Fibroblast of skin of right quadriceps (primary cell): ENCODE data around the gene RNU6-9.
"Not testable (repeated sequence)": the region's sequence is repeated elsewhere in the genome, so short reads cannot be mapped to it uniquely, and the experiment has no call there.

Source experiments
- DNase-seq: peaks from one replicate; pipeline ENCODE4 v3.0.0-alpha.2; 2013

Gene RNU6-9

DNA sequence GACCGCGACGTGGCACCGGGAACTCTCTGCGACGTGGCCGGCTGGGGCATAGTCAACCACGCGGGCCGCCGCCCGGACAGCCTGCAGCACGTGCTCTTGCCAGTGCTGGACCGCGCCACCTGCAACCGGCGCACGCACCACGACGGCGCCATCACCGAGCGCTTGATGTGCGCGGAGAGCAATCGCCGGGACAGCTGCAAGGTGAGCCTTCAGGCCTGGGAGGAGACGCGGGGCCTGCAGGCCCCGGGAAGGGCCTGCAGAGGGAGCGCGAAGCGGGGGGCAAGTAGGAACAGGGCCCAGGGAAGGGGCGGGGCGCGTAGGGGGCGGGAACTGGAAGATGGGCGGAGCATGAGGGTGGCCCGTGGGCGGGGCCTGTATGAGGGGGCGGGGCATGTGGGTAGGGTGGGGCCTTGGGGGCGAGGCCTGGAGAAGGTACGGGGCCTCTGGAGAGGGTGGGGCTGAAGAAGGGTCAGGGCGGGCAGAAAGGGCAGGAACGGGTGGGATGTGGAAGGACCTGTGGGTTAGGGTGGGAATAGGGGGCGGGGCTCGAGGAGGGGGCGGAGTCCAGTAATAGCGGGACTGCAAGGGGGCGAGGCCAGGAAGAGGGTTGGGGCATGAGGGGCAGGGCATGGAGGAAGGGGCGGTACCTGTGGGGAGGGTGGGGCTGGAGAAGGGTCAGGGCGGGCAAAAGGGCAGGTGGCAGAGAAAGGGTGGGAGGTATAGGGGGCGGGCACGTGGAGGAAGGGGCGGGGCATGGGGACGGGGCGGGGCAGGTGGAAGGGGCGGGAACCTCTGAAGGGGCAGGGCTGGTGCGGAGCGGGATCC lies 31.3 kb upstream of the RNU6-9 start:
- DNase-seq: no peak

DNA sequence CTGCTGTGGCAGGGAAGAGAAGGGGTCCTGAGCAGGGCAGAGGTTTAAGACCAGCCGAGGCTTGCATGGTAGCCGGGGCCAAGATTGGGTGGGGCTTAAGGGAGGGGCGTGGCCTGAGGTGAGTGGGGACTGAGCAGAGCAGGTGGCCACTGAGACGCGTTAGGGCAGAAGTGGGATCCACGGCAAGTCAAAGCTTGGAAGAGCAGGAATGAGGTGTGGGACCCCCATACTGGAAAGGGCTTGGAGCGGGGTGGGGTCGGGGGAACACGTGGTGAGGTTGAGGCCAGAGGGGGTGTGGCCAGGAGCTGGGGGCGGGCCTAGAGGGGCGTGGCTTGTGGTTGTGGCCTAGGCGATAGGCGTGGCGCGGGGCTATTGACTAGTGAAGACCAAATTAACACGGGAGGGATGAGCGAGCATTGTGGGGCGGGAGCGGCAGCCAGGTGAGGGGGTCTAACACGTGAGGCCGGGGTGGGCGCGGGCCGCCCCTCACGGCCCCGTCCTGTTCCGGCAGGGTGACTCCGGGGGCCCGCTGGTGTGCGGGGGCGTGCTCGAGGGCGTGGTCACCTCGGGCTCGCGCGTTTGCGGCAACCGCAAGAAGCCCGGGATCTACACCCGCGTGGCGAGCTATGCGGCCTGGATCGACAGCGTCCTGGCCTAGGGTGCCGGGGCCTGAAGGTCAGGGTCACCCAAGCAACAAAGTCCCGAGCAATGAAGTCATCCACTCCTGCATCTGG lies 30.5 kb upstream of the RNU6-9 start:
- DNase-seq: peak; percentile 41

DNA sequence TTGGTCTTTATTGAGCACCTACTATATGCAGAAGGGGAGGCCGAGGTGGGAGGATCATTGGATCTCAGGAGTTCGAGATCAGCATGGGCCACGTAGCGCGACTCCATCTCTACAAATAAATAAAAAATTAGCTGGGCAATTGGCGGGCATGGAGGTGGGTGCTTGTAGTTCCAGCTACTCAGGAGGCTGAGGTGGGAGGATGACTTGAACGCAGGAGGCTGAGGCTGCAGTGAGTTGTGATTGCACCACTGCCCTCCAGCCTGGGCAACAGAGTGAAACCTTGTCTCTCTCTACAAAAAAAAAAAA lies 30.0 kb upstream of the RNU6-9 start:
- DNase-seq: no peak

DNA sequence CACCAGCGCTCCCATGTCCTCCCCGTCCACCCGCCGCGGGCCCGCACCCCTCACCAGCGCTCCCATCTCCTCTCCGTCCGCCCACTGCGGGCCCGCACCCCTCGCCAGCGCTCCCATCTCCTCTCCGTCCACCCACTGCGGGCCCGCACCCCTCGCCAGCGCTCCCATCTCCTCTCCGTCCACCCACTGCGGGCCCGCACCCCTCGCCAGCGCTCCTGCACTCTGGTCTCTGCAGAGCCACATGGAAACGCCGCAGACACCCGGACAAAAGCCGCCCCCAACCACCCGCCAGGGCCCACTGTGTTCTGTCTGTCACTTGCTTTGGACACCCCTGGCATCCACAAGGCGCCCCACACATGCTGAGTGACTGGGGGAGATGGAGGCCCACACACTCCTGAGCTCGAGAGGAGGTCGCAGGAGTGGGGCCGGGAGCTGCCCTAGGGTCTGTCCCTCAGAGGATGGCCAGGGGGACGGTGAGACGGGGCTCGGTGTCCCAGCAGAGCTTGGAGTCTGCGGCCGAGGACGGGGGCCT lies 26.4 kb upstream of the RNU6-9 start:
- DNase-seq: no peak

DNA sequence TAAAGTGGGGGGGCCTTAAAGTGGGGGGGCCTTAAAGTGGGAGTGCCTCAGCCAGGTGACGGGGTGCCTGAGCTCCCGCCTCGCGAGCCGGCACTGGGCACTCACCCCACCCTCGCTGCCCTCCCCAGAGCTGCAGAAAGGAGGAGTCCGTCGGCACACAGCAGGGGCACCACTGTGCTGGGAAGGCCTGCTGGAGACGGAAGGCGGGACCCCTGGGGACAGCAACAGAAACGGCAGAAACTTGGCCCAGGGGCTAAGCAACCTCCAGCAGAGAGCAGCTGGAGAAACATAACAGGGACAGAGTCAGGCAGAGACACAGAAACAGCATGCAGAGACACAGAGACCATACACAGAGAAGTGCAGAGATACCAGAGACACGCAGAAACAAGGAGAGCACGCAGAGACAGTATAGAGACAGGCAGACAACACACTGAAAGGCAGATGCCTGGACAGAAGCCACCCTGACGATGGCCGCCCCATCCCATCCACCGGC lies 25.9 kb upstream of the RNU6-9 start:
- DNase-seq: no peak

DNA sequence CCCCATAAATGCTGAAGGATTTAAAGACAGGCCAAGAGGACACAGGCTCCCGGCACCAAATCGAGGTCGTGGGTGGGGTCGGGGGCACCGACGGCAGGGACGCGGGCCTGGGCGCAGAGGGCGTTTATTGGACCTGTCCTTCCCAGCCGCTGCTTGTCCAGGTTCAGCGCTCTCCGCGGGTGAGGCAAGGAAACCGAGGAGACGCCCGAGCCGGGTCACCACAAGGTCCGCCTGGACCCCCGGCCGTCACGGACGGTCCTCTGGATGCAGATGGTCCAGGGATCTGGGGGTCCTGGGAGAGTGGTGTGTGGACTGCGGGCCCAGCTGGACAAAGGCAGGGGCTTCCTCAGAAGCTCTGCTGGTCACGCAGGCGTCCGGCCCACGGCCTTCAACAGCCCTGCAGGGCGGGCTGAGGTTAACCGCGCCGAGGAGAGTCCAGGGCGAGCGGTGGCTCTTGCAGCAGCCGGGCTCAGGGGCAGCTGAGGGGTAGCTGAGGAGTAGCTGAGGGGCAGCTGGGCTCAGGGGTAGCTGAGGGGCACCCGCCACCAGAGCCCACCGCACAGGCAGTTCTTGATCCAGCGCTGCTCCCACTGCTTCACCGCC lies 25.3 kb upstream of the RNU6-9 start:
- DNase-seq: no peak

DNA sequence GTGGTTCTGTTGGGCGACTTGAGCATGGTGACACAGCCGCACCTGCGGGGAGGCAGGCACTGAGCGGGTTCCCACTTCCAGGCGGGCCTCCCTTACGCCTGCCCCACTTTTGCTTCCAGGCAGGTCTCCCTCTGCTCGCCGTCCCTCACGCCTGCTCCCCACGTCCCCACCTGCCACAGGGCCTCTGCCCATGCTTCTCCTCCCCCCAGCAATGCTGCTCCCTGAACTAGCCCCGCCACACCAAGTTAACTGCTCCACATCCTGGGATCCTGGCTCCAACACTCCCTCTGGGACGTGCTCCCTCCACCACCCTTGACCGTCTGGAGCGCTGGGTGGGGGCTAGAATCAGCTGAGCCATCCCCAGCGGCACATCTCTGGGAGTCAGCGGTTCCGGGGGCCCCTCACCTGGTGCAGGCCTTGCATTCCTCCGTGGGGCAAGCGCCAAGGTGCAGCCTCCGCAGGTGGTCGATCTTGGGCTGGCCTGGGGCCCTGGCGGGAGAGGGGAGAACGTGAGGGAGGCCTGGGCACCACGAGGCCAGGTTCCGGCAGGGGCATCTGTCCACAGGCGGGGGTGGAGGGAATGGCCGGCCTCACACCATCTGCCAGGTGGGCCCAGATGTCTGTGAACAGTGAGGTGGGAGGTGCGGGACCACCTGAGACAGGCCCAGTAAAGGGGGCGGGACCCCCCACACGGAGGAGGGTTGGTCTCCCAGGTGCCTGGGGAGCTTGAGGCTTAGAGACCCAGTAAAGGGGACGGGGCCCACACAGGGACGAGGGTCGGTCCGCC lies 24.6 kb upstream of the RNU6-9 start:
- DNase-seq: no peak

DNA sequence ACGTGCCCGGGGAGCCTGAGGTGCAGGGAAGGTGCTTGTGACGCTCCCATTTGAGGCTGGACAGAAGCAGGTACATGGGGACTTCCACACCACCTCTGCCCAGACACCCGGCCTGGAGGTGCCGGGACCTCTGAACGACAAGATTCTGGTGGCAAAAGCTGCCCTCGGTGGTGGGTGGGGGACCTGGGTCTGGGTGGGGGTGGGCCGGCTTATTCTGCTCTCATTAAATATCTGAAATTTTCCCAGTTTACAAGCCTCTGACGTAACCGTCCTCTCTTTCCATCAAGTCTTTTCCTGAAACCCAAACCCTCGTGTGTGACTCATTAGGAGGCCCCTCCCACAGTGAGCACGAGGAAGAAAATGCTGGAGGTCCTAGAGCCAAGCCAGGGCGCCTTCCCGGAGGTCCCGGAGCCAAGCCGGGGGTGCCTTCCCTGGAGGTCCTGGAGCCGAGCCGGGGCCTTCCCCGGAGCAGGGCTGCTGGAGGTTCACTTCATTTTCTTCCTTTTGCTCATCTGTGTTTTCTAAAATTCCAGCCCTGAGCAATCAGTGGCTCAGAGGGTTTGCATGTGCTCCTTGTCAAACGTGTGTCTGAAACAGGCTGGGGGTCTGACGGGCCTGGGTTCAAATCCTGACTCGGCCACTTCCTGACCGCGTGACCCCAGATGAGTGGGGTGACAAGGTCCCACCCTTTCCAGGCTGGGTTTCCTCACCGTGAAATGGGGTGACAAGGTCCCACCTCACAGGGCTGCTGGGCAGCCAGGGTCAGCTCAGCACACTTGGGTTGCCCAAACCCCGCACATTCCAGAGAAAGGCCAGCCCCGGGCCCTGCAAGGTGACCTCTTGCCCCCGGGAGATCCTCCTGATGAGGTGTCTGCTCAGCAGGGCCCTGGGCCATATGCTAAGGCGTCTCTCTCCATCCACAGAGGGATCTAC lies 23.8 kb upstream of the RNU6-9 start:
- peak; percentile 96 for DNase-seq

DNA sequence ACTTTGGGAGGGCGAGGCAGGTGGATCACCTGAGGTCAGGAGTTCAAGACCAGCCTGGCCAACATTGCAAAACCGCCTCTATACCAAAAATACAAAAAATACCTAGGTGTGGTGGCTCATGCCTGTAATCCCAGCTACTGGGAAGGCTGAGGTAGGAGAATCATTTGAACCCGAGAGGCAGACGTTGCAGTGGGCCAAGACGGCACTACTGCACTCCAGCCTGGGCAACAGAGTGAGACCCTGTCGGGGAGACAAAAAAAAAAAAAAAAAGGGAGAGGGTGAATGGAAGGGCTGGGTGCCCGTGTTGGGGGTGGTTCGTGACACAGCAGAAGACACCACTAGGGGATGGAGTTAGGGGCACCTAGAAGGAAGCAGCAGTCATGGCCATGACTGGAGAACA lies 23.0 kb upstream of the RNU6-9 start:
- no peak for DNase-seq

DNA sequence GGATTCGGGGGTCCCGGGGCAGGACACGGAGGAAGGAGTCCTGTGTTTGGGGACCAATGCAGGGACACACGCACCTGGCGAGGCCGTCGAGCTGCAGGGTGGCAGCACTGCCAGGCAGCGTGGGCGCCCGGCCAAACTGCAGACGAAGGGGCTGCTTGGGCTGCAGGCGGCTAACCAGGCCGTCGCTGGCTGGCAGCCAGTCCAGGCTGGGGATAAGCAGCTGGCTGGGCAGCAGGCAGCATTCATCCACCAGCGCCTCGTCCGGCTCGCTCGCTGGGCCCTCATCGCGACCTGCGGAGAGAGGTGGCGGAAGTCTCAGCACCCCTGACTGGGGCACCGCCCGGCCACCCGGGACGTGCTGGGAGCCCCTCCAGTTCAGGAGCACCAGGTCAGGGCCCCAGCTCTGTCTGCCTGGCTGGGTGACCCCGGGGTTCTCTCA lies 22.3 kb upstream of the RNU6-9 start:
- no peak for DNase-seq

DNA sequence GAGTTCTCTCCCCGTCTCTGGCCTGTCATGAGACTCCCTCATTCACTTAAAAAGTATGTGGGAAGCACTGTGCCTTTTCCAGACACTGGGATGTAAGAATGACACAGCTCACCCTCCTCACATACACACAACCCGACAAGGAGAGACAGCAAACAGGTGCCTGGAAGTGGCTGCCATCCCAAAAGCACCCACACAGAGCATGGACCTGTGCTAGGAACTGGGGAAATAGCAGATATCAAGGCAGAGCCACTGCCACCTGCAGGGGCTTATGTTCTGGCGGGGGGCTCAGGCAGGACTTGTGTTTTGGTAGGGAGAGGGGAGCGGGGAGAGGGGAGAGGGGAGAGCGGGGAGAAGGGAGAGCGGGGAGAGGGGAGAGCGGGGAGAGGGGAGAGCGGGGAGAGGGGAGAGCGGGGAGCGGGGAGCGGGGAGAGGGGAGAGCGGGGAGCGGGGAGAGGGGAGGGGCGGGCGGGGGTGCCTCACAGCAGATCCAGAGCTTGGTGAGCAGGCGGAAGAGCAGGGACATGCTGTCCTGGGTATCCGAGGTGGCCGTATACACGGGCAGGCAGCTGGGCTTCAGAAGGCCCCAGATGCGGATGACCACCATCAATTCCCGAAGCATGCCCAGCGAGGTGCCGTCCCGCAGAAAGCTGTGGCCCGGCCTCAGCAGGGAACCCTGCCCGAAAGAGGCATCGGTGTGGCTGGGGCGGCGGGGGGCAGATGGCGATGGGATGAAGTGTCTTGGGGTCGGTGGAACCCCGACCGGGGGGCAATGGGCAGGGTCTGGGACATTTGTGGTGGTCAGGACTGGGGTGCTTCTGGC lies 21.6 kb upstream of the RNU6-9 start:
- DNase-seq: no peak

DNA sequence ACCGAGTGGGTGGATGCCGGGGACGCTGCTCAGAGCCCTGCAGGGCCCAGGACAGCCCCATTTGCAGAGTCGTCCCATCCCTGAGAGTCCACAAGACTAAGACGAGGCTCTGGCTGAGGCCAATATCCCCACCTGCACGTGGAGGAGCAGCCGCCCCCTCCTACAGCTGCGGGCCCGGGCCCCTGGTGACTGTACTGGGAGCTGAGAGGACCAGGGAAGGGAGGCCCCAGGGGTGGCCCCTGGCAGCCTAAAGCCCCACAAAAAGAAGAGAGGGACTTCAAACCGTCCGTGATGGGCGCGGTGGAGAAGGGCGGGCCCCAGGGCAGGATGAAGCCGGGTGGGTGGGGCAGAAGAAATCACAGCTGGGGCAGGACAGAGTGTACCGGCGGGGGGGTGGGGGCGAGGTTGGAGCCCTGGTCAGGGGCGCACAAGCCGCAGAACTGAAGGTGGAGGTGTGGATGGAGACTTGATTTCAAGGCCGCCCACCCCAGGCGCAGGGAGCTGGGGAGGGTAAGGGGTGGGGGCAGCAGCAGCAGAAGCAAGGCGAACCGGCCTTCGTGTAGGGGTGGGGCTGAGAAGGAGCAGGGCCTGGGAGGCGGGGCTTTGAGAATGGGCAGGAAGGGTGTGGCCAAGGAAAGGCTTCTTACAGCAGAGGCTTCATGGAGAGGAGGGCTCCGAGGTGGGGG lies 20.9 kb upstream of the RNU6-9 start:
- peak; percentile 75 for DNase-seq

DNA sequence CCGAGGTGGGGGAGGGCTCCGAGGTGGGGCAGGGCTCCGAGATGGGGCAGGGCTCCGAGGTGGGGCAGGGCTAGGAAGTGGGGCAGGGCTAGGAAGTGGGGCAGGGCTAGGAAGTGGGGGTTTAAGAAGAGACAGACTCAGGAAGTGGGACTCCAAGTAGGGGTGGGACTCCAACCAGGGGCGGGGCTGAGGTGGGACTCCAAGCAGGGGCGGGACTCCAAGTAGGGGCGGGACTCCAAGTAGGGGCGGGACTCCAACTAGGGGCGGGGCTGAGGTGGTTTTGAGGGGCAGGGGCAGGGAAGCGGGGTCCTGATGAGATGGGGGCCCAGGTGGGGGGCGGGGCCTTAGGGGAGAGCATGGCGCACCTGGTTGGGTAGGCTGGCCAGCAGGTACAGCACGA lies 20.2 kb upstream of the RNU6-9 start:
- DNase-seq: peak; percentile 67

DNA sequence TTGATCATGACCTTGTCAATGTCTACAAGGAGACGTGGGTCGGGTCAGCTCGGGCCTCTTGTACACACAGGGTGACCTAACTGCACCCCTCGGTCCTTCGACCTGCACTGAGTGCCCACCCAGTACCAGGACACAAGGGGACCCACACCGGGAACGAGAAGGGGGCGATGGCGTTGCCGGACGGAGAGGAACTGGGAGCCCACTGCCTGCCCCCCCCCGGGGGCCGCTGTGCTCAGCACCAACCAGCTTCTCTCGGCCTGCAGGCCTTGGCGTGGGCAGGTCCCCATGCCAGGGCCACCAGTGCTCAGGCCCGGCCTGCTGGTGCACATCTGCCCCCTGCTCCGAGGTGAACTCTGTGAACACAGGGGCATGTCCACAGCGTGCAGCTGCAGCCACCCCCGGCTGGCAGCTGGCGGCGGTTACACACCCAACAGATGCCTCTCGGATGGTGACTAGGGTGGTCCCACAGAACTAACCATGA lies 19.7 kb upstream of the RNU6-9 start:
- DNase-seq: no peak

DNA sequence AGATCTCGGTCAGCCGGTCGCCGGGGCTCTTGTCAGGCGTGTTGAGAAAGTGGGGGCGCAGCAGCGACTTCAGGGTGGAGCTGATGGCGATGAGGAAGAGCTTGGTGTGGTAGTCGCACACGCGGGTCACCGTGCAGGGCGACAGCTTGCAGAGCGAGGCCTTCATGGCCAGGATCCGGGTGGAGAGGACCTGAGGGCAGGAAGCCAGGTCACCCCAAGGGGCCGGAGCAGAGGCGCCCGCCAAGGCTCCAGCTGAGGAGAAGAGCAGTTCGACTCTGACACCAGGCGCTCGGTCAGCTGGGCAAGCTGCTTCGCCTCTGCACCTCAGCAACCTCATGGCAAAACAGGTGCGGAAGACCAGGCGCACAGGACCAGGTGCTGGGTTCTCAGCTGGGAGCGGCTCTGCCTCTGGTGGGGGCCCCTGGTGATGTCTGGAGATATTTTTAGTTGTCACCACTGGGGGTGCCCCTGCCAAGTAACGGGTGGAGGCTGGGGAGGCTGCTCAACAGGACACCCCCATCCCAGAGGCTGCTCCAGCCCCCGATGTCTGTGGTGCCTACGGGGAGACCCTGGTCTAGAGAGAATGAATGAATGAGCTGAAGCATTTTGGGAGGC lies 17.9 kb upstream of the RNU6-9 start:
- no peak for DNase-seq

DNA sequence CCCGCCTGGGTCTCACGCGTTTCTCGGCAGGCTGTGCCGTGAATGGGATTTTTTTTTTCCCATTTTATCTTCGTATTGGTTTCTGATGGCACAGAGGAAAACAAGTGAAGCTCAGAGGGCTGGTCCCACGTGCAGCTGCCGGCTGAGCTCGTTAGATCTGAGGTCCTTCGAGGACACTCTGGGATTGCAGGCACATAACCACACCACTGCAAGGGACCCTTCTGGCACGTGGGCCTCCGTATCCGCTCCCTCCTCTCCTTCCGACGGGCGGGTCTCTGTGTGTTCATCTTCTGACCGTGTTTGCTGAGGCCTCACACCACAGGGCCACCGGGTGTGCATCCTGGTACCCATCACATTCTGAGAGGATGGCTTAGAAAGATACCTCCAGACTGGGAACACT lies 17.2 kb upstream of the RNU6-9 start:
- no peak for DNase-seq

DNA sequence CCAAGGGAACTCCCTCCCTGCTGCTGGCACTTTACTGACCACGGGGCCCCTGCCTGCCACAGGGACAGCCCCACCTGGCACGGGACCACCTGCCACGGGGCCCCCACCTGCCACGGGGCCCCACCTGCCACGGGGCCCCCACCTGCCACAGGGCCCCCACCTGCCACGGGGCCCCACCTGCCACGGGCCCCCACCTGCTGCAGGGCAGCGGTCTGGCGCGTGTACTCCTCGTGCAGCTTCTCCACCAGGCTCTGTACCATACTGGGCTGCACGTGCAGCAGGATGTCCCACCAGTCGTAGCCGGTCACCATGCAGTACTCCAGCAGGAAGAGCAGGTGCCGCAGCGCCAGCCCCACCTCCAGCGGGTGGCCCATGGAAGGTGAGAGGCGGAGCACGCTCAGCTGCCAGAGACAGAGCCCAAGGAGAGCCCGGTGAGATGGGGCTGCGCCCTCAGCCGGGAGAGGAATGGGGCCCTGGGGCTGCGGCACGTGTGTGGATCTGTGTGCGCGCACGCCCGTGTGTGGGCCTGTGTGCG lies 16.4 kb upstream of the RNU6-9 start:
- no peak for DNase-seq

DNA sequence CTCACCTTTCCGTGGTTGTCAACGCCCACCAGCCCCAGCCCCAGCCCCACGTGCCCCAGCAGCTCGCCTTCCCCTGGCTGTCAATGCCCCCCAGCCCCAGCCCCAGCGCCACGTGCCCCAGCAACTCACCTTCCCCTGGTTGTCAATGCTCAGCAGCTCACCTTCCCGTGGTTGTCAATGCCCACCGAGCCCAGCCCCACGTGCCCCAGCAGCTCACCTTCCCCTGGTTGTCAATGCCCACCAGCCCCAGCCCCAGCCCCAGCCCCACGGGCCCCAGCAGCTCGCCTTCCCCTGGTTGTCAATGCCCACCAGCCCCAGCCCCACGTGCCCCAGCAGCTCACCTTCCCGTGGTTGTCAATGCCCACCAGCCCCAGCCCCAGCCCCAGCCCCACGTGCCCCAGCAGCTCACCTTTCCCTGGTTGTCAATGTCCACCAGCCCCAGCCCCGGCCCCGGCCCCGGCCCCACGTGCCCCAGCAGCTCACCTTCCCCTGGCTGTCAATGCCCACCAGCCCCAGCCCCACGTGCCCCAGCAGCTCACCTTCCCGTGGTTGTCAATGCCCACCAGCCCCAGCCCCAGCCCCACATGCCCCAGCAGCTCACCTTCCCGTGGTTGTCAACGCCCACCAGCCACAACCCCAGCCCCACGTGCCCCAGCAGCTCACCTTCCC lies 15.2 kb upstream of the RNU6-9 start:
- not testable (repeated sequence) for DNase-seq
